ENCODE data around the gene XRCC5. TPM values are rescaled to one million over a fixed set of nuclear protein-coding genes. Genes with fewer than 3 reads are reported as not detected.

Gene XRCC5
- total RNA-seq (2022; extraction: Qiagen RNA extraction), result 166 to 222 TPM (median 178 TPM) in 5 replicates

GRCh38 chr2:216108967-216109921 is at the start of gene XRCC5:
TSS of gene XRCC5 (plus strand) at chr2:216109348. CDS start at chr2:216109437, 89 bp downstream.

GRCh38 chr2:216081487-216082116 is 27.5 kb upstream of the XRCC5 start, which contains the start of the genes PECR and TMEM169:
TSS of gene PECR (minus strand) at chr2:216081809. CDS start at chr2:216081741, 68 bp downstream.
TSS of gene TMEM169 (plus strand) at chr2:216081919. CDS start at chr2:216095964, 14,045 bp downstream.

Other genes starting within 250 kb of the XRCC5 start
- gene MREG, start 95.8 kb upstream of the XRCC5 start, total RNA-seq (2022; extraction: Qiagen RNA extraction), result 4.5 to 5.9 TPM (median 5.4 TPM) in 5 replicates
- 14.9 to 16.7 TPM (median 15.9 TPM) in 5 replicates for gene PECR, start 27.5 kb upstream of the XRCC5 start, total RNA-seq (2022; extraction: Qiagen RNA extraction)
- 0.18 to 0.42 TPM (median 0.34 TPM) in 5 replicates for gene TMEM169, start 27.4 kb upstream of the XRCC5 start, total RNA-seq (2022; extraction: Qiagen RNA extraction)

Measured in A549 treated with CORT108297 at 1 μM for 4 hours (cell line).